GM21360 (cell line): ENCODE measurements around the gene KSR2.
"Not testable (repeated sequence)": the region's sequence is repeated elsewhere in the genome, so short reads cannot be mapped to it uniquely, and the experiment has no call there.

Experiments used
- ATAC-seq: cut with Tn5 transposase; IDR thresholded peaks from one replicate; pipeline ENCODE4 v1.9.1; 2021; ENCODE audit warnings: mild to moderate bottlenecking, moderate library complexity; ENCODE audit not compliant: unreplicated experiment

Gene KSR2

GRCh38 chr12:117968826-117969659 is at the start of gene KSR2:
KSR2 (minus strand) TSS chr12:117968990; CDS start chr12:117968255, 735 bp downstream.
- ATAC-seq, result peak; percentile 75

- no peak for ATAC-seq
Observed at GRCh38 chr12:118017926-118018325, 49.1 kb upstream of the KSR2 start.

GRCh38 chr12:118016424-118017264 is 47.9 kb upstream of the KSR2 start, which contains the start of gene RFC5:
RFC5 (plus strand) TSS chr12:118016703; CDS start chr12:118016828, 125 bp downstream.
- ATAC-seq, result peak; percentile 97

GRCh38 chr12:118015944-118016343 is 47.2 kb upstream of the KSR2 start:
- ATAC-seq, result no peak

- ATAC-seq, result no peak
Observed at GRCh38 chr12:118015306-118015705, 46.5 kb upstream of the KSR2 start.

GRCh38 chr12:118013283-118013682 is 44.5 kb upstream of the KSR2 start:
- ATAC-seq, result no peak

- no peak for ATAC-seq
Observed at GRCh38 chr12:118011961-118012360, 43.2 kb upstream of the KSR2 start.

GRCh38 chr12:118011377-118011776 is 42.6 kb upstream of the KSR2 start:
- ATAC-seq, result no peak

GRCh38 chr12:118010903-118011302 is 42.1 kb upstream of the KSR2 start:
- no peak for ATAC-seq

GRCh38 chr12:117999806-118000205 is 31.0 kb upstream of the KSR2 start:
- not testable (repeated sequence) for ATAC-seq

- ATAC-seq, result no peak
Observed at GRCh38 chr12:117998719-117999118, 29.9 kb upstream of the KSR2 start.

GRCh38 chr12:117994551-117995438 is 26.0 kb upstream of the KSR2 start:
- no peak for ATAC-seq

GRCh38 chr12:117986705-117987469 is 18.1 kb upstream of the KSR2 start:
- ATAC-seq, result no peak

GRCh38 chr12:117985182-117985581 is 16.4 kb upstream of the KSR2 start:
- no peak for ATAC-seq

GRCh38 chr12:117981267-117981666 is 12.5 kb upstream of the KSR2 start:
- no peak for ATAC-seq

GRCh38 chr12:117980616-117981015 is 11.8 kb upstream of the KSR2 start:
- no peak for ATAC-seq

- ATAC-seq, result no peak
Observed at GRCh38 chr12:117977373-117977772, 8.6 kb upstream of the KSR2 start.

- no peak for ATAC-seq
Observed at GRCh38 chr12:117975006-117975405, 6.2 kb upstream of the KSR2 start.

- no peak for ATAC-seq
Observed at GRCh38 chr12:117972301-117972700, 3.5 kb upstream of the KSR2 start.

- no peak for ATAC-seq
Observed at GRCh38 chr12:117970334-117970733, 1.5 kb upstream of the KSR2 start.
